SK-MEL-5 (cell line): ENCODE results near the gene PLD1. TPM values are rescaled to one million over a fixed set of nuclear protein-coding genes. Genes with fewer than 3 reads are reported as not detected.
"Not testable (repeated sequence)": the region's sequence is repeated elsewhere in the genome, so short reads cannot be mapped to it uniquely, and the experiment has no call there.

Experiments used
- DNase-seq: peaks from one replicate; pipeline ENCODE4 v3.0.0-alpha.2; 2016; ENCODE audit warnings: low read depth, low spot score
- in situ Hi-C: cut with HindIII; loops from 2 replicates; pipeline ENCODE4 v1.10.0; 2016; ENCODE audit warnings: low sequenced_read_pairs, high pct_unique_total_duplicates, low pct_unique_long_range_greater_than_20kb
- polyA plus RNA-seq, 2 experiments: library from polyadenylated mRNA; depleted of rRNA; stranded (reverse); fragments of >200 nt; gene quantifications; 2 replicates each; pipeline ENCODE4 v1.2.3, GENCODE V29; 2015
- total RNA-seq: library from RNA; depleted of rRNA; stranded (reverse); fragments of >200 nt; shearing (Covaris generic); gene quantifications from 2 replicates; pipeline ENCODE4 v1.2.3, GENCODE V29; 2014; rRNA removed

The PLD1 gene, protein sequence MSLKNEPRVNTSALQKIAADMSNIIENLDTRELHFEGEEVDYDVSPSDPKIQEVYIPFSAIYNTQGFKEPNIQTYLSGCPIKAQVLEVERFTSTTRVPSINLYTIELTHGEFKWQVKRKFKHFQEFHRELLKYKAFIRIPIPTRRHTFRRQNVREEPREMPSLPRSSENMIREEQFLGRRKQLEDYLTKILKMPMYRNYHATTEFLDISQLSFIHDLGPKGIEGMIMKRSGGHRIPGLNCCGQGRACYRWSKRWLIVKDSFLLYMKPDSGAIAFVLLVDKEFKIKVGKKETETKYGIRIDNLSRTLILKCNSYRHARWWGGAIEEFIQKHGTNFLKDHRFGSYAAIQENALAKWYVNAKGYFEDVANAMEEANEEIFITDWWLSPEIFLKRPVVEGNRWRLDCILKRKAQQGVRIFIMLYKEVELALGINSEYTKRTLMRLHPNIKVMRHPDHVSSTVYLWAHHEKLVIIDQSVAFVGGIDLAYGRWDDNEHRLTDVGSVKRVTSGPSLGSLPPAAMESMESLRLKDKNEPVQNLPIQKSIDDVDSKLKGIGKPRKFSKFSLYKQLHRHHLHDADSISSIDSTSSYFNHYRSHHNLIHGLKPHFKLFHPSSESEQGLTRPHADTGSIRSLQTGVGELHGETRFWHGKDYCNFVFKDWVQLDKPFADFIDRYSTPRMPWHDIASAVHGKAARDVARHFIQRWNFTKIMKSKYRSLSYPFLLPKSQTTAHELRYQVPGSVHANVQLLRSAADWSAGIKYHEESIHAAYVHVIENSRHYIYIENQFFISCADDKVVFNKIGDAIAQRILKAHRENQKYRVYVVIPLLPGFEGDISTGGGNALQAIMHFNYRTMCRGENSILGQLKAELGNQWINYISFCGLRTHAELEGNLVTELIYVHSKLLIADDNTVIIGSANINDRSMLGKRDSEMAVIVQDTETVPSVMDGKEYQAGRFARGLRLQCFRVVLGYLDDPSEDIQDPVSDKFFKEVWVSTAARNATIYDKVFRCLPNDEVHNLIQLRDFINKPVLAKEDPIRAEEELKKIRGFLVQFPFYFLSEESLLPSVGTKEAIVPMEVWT
- 87.7 and 92.2 TPM in 2 replicates for total RNA-seq
- polyA plus RNA-seq (2015; cell fraction: cytosol; rRNA removed): 45.2 and 60.4 TPM in 2 replicates
- 85.3 and 118 TPM in 2 replicates for polyA plus RNA-seq (2015; cell fraction: nucleus; rRNA removed)

DNA sequence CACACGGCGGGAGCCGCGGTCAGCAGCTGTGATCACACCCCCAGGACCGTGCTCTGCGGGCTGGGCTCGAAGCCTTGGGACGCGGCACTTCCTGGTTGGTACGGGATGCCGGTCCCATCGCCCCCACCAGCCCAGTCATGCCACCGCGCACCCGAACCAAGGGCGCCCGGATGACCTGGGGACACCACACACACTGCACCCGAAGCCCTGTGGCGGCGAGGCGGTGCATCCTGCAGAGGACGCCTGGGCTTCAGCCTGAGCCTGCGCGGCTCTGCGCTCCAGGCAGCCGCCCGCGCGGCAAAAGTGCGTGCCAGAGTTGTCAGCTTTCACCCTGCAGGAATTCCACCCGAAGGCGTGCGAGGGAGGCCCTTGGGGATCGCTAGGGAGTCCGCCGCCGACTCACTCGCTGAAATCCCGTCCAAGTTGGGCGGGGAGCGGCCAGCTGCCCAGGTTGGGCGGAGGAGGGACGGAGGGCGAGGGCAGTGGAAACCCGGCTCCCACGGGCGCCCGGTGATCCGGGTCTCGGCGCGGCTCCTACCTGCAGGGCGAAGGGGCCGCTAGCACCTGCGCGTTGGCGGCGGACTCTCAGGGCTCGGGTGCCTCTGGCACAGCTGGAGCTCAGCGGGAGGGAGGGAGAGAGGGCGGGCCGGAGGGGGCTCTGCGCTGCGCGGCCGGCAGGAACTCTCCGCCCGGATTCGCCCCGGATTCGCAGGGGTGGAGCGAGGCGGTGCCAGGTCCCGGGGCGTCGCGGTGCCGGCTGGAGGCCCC is at the start of gene PLD1:
PLD1 (minus strand) TSS at position 623 of the 768 bp plus-strand sequence. CDS start 72,432 bp downstream, outside the sequence.
- in situ Hi-C loops: no loop called here
- peak; percentile 83 for DNase-seq

DNA sequence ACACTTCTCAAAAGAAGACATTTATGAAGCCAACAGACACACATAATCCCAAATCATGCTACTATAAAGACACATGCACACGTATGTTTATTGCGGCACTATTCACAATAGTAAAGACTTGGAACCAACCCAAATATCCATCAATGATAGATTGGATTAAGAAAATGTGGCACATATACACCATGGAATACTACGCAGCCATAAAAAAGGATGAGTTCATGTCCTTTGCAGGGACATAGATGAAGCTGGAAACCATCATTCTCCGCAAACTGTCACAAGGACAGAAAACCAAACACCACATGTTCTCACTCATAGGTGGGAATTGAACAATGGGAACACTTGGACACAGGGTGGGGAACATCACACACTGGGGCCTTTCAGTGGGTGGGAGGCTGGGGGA is 48.5 kb upstream of the PLD1 start:
- in situ Hi-C loops, DNase-seq: not testable (repeated sequence)

DNA sequence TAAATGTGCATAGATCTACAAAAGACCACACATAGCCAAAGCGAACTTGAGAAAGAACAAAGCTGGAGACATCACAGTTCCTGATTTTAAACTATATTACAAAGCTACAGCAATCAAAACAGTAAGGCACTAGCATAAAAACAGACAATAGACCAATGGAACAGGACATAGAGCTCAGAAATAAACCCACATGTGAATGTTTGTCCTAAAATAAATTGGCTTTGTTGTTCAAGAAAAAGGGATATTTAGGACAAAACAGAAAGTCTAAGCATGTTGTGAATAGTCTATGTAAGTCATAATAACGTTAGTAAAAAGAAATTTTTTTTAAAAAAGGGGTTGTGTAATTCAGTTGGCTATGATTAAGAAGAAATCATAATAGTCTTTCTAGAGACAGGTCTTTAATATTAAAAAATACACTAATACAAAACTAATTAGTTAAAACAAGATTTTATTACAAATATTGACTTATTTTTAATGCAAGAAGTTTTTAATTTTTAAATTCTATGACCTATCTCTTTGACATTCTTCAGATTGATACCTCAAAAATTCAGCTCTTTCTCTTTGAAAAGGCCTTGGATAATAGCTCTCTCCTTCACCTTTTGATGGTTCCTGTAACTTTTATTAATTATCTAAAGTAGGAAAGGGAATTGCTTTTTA is 44.5 kb upstream of the PLD1 start:
- in situ Hi-C loops: no loop called here
- no peak for DNase-seq

DNA sequence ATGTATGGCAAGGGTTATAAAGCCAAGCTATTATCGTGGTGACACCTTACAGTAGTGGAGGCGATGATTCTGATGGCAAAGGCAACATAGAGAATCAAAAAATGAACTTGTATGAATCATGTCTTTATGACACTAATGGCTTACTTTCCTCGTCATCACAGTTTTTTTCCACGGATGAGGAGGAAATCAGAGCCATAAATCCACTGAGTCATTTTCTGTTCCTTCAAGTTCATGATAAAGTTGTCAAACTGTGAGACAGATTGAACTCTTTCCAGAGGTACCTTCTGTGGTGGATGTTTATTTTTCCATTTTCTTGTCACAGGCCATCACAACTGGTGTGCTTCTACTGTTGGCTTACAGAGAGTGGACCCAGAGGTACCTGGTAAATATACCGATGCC is 41.4 kb upstream of the PLD1 start:
- in situ Hi-C loops: no loop called here
- no peak for DNase-seq

DNA sequence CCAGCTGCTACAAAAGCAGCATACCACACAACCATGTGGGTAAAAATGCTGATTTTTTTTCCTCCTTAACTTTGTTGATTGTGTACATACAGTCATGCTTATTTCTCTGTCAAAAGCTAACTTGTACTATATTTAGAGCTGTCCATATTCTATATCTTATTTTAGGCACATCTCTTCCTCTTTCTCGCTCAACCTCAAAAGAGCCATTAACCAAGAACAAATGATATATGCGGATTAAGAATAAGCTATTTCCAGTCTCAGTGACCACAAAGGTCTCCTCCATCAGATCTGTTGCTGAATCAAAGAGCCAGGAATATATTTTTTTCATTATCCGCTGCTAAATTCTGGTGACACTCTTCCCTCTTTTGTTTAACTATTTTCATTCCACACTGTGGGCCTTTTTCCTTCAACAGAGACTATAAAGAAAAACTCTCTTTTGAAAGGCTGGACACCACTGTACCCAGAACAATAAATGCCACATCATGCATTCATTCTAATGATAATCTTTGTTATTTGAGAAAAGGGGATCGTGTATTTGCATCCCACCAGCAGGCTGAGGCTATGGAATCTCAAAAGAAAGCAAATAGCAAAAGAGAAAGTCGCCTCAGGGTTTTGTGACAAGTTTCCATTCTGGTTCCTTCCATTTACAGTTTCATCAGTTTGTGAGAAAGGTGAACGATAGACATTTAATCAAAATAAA is 40.8 kb upstream of the PLD1 start:
- in situ Hi-C loops: no loop called here
- no peak for DNase-seq

DNA sequence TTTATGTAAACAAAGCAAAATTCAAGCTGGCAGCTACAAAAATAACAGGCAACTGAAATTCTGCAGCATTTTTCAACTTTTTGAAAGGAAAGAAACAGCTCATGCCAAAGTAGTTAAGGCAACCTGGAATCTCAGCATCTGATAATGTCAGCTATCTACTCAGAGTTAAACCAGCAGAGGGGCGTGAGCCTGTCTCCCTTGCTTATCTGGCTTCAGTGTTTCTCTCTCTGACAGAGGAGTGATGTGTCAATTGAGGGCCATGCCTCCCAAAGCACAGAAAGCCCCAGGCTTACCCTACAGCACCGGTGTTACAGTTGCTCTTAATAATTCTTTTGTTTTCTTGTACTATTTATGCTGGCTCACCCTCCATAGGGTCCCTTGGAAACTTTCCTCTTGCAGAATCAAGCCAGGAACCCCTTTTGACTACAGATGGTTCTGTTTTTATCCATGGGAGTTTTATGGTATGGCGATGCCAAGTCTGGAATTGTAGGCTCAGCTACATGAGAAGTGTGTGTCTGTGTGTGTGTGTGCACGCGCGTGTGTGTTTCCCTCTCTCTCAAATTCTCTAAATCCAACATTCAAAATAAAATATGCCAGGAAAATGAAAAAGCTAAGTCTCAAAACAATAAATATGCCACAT is 40.2 kb upstream of the PLD1 start:
- in situ Hi-C loops: no loop called here
- no peak for DNase-seq

DNA sequence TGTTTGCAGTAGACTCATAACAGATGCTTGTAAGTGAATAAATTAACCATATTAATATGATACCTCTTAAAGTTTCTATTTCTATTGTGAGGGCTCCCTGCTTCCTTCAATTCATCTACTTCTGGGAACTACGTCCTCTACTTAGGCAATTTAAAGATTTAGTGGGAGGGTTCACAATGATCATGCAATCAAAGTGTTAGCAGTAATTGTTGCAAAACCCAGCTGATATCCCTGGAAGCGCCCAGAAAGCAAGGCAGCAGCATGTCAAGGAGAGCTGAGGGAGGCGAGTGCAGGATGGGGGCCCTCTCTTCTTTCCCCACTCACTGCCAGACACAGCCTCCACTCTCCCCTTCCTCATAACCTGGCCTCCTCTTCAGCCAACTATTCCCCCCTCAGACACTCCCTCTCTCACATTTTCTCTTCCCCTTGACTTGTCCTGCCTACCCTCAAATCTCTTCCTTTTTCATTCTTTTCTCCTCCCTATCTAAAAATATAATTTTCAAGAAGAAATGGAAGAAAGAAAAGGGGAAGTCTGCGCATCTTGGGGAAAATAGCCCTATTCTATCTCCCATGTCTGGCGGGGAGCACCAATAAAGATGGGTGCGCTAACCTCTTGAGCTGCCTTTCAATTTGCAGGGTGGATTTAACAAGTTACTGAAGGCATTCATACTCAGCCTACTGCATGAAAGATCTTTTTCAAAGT is 39.5 kb upstream of the PLD1 start:
- in situ Hi-C loops: no loop called here
- no peak for DNase-seq

DNA sequence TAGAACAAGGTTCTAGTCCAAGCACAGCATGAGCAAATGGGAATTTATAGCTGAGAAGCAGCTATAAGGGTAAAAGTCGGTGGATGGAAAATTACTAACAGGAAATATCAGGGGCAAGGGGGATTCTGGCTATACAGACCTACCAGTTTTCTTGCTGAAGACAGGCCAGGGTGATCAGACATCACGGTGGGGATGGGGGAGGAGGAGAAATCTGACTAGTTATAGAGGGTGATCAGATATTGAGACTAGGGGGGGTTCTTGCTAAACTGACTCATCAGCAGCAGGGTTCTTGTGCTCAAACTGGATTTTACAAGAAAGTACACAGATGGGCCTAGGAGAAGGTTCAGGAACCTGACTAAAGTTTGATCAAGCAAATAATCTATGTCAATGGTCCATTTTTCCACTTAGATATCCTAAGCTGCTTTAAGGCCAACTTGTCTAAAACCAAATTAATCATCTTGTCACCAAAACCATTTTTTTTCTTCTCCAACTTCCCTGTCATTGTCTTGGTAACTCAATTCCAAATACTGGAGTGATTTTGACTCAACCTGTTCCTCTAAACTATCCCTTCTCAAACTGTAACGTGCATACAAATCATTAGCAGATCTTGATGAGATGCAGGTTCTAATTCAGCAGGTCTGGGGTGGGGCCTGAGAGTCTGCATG is 37.4 kb upstream of the PLD1 start:
- in situ Hi-C loops: no loop called here
- no peak for DNase-seq

DNA sequence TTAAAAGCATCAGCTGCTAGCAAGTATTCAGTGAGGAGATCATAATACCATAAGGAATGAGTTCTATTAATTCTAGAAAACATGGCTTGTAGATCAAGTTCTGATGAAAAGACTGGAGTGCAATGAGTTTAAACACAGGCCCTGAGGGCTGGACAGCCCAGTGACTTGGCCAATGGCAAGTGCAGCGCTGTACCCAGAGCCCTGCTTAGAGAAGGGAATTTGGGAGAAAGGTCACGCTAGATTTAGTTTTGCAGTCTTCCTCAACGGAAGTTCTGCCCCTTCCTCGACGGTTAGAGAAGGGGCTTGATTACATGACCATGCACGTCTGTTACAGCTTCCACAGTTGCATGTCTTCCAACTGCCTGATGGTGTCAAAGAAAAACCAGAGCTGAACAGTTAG is 36.9 kb upstream of the PLD1 start:
- in situ Hi-C loops: no loop called here
- DNase-seq: no peak

DNA sequence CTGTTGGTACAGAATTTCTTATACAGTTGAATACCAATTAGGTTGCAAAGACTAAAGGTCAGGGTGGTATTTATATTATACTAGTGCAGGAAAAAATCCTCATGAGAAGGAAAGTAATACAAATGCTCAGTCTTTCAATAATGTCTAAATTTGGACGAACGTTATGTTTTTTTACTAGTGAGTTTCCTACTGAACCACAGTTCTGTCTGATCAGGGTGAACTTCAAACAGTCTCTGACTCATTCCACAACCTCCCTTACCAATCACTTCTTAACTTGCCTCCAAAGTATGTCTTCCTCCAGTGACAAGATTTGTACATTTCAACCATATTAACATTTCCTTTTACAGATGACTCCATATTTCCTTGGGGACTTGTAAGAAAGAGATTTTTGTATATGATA is 36.3 kb upstream of the PLD1 start:
- no peak for DNase-seq
- in situ Hi-C loops: no loop called here

DNA sequence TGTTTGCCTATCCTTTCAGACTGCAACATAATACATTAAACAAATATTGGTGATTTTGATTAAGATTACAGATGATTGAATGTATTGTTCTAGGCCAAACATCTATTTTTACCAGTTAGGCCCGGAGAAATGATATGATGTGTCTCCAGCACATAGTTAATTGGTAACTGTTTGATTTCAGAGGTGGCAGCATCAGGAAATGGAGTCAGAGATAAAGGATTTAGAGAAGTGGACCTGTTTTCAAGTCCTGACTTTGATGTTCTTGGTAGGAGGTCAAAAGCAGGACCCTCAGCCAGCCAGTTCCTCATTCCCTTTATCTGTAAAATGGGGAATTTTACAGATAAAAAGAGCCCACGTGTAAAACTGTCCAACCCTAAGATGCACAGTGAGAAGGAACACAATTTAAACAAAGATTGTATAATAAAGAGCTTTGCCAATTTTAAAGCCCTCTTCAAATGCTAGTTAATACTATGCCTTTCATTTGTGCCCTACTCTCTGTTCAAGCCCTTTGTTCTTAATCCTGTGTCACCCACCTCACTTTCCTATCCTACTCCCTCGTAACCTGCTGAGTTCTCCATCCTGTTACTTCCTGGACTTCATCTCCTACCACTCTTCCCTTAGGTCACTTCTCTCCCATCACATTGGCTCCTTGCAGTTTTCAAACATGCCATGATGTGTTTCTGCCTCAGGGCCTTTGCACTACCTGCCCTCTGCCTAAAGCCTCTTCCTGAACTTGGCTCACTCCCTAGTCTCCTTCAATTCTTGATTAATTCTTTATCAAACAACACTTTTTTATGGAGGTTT is 35.4 kb upstream of the PLD1 start:
- no peak for DNase-seq
- in situ Hi-C loops: no loop called here

DNA sequence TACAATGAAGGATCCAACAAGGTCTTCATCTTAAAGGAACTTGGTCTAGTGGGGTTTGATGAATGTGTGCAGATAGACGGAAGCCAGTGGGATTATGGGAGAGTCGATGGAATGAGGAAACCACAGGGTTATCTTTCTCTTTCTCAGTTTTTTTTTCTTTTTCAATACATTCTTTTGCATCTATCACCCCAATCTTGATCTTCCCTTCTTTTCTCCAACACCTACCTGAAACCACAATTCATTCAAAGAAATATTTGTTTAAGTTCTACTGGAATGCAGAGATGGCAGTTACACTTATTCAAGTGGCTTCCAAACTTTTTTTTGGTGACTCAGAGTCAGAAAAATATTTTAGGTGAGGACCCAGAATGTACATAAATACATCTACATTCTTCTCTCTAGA is 34.6 kb upstream of the PLD1 start:
- in situ Hi-C loops: no loop called here
- DNase-seq: no peak

DNA sequence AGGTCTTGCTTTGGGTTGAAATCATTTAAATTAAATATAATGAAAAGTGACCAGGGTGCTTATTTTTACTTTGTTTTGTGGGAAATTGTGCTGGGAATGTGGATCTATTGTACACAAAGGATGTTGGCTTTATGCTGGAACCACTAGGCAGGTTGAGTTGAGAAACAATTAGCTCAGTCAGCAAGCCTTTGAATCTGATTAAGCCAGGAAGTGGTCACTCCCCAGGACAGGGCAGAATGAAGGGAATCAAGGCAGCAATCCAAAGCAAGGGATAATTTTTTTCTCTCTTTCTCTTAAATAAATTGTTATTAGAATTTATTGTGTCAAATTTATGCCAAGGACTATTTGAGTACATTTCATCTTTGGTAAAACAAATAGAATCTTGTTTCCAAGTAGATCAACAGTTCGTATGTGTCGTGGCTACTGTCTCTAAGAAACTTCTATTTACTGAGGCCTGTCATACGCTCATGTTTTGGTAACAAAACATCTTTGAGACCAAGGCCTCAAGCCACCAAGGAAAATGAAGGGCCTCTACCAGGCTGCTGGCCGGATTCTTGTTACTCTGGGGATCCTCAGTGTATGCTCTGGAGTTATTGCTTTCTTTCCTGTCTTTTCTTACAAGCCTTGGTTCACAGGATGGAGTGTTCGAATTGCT is 32.7 kb upstream of the PLD1 start, which contains the start of gene TMEM212:
TMEM212 (plus strand) TSS at position 486 of the 655 bp plus-strand sequence; CDS start at position 521, 35 bp downstream.
- peak; percentile 30 for DNase-seq
- in situ Hi-C loops: no loop called here

DNA sequence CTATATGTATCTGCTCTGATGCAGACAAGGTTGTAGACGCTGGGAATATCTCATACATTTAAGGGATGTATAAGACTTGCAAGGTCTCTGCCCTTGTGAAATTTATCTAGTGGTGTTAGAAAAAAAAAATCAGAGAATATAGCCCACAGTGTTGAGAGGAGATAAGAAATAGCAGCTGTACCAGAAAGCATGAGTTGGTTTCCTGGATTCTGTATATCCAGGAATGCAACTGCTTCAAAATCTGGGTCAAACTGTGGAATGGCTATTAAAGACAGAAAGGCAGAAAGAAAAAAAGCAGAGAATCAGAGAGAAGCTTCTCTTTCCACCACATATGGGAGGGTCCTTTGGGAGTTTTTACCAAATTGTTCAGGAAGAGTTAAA is 31.3 kb upstream of the PLD1 start:
- DNase-seq: no peak
- in situ Hi-C loops: no loop called here
